DOHH2 (cell line): ENCODE measurements around the gene LMO2.

Experiments
- EZH2phosphoT487 ChIP-seq: fragments of 200-600 bp; sonication (generic); IDR thresholded peaks from 2 replicates; pipeline ENCODE4 v1.6.1; 2017; ENCODE audit warnings: borderline replicate concordance, mild to moderate bottlenecking, antibody characterized with exemption, low read length, moderate library complexity, mixed read lengths
- TF ChIP-seq, protein P1 (sequence below): fragments of 200-600 bp; sonication (generic); IDR thresholded peaks from one replicate; pipeline ENCODE4 v1.5.1; 2014; ENCODE audit warnings: antibody characterized with exemption, mild to moderate bottlenecking, low read depth, low read length; ENCODE audit not compliant: poor library complexity, severe bottlenecking

DNA sequence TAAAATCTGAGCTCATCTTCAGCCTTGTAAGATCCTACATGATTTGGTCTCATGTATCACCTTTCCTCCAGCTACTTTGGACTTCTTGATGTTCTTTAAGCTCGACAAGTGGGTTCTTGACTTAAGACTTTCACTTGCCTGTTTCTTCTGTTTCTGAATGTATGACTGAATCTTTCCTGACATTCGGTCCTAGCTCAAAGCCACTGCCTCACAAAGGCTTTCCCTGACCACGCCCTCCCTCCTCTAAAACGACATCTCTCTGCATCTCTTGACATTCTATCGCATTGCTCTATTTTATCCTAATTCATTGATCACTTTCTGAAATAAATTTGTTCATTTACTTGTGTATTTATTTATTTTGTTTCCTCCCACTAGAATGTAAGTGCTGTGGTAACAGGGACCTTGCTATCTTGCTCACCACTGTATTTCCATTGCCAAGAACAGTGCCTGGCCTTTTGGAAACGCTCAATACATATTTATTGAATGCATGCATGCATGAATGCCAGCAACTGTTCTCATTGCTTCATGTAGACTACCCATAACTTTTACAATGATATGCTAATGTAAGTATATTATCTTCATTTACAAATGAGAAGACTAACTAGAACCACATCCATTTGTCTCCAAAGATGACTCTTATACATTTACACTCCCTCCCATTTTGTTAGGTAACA lies 43.0 kb downstream of the LMO2 start:
- TF ChIP-seq, protein P1, sequence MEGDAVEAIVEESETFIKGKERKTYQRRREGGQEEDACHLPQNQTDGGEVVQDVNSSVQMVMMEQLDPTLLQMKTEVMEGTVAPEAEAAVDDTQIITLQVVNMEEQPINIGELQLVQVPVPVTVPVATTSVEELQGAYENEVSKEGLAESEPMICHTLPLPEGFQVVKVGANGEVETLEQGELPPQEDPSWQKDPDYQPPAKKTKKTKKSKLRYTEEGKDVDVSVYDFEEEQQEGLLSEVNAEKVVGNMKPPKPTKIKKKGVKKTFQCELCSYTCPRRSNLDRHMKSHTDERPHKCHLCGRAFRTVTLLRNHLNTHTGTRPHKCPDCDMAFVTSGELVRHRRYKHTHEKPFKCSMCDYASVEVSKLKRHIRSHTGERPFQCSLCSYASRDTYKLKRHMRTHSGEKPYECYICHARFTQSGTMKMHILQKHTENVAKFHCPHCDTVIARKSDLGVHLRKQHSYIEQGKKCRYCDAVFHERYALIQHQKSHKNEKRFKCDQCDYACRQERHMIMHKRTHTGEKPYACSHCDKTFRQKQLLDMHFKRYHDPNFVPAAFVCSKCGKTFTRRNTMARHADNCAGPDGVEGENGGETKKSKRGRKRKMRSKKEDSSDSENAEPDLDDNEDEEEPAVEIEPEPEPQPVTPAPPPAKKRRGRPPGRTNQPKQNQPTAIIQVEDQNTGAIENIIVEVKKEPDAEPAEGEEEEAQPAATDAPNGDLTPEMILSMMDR = no peak
- TF ChIP-seq EZH2phosphoT487 = no peak
